ENCODE results near the gene LETMD1.

The LETMD1 gene

GRCh38 chr12:51080136-51080535 lies 32.0 kb downstream of the LETMD1 start:
- no peak for DNase-seq

GRCh38 chr12:51081421-51081820 lies 33.3 kb downstream of the LETMD1 start:
- DNase-seq: no peak

GRCh38 chr12:51082561-51083125 lies 34.5 kb downstream of the LETMD1 start:
- DNase-seq: peak; percentile 30

- DNase-seq: peak; percentile 95
These were observed 35.2 kb downstream of the LETMD1 start, which contains the start of gene CSRNP2 for GRCh38 chr12:51083126-51083833. TSS of gene CSRNP2 (minus strand) at chr12:51083596. CDS start at chr12:51076561, 7,035 bp downstream.

- no peak for DNase-seq
These were observed 37.6 kb downstream of the LETMD1 start for GRCh38 chr12:51085757-51086156.

GRCh38 chr12:51086933-51087332 lies 38.8 kb downstream of the LETMD1 start:
- no peak for DNase-seq

- peak; percentile 37 for DNase-seq
These were observed 39.7 kb downstream of the LETMD1 start for GRCh38 chr12:51087818-51088217.

GRCh38 chr12:51090705-51091229 lies 42.6 kb downstream of the LETMD1 start:
- no peak for DNase-seq

GRCh38 chr12:51098611-51099010 lies 50.5 kb downstream of the LETMD1 start:
- DNase-seq: no peak

GRCh38 chr12:51103977-51104376 lies 55.9 kb downstream of the LETMD1 start:
- no peak for DNase-seq

GRCh38 chr12:51108136-51108535 lies 60.0 kb downstream of the LETMD1 start:
- no peak for DNase-seq

Data from stimulated activated CD4-positive, alpha-beta T cell treated with anti-CD3 and anti-CD28 coated beads, Interleukin-4, amount 100 ng/mL, for 24 hours (primary cell).